ENCODE measurements around the gene CERK.
"Not testable (repeated sequence)": the region's sequence is repeated elsewhere in the genome, so short reads cannot be mapped to it uniquely, and the experiment has no call there.

Gene CERK

GRCh38 chr22:46737976-46738646 lies at the start of gene CERK:
Gene CERK, minus strand, starts transcription at chr22:46738252. Its CDS starts 104 bp downstream, at chr22:46738148.
- peak within 1 kb of the TSS; percentile 25 for H3K4me3 ChIP-seq (ENCODE audit: low read depth, low read length)
- no peak for DNase-seq (ENCODE audit: low read depth)
- no peak for TF ChIP-seq CTCF (IDR thresholded peaks at IDR 0.05; ENCODE audit: control insufficient read depth, extremely low read depth, insufficient read depth)

GRCh38 chr22:46783721-46784120 lies 45.7 kb upstream of the CERK start:
- H3K4me3 ChIP-seq (ENCODE audit: low read depth, low read length): no peak overlapping the region
- no peak for TF ChIP-seq CTCF (IDR thresholded peaks at IDR 0.05; ENCODE audit: control insufficient read depth, extremely low read depth, insufficient read depth)
- no peak for DNase-seq (ENCODE audit: low read depth)

GRCh38 chr22:46782200-46782599 lies 44.1 kb upstream of the CERK start:
- not testable (repeated sequence) for H3K4me3 ChIP-seq (ENCODE audit: low read depth, low read length); DNase-seq (ENCODE audit: low read depth)

- no peak overlapping the region for H3K4me3 ChIP-seq (ENCODE audit: low read depth, low read length)
- DNase-seq (ENCODE audit: low read depth): no peak
- no peak for TF ChIP-seq CTCF (IDR thresholded peaks at IDR 0.05; ENCODE audit: control insufficient read depth, extremely low read depth, insufficient read depth)
Observed at GRCh38 chr22:46781291-46781690, 43.2 kb upstream of the CERK start.

- H3K4me3 ChIP-seq (ENCODE audit: low read depth, low read length): no peak overlapping the region
- no peak for TF ChIP-seq CTCF (IDR thresholded peaks at IDR 0.05; ENCODE audit: control insufficient read depth, extremely low read depth, insufficient read depth)
- no peak for DNase-seq (ENCODE audit: low read depth)
Observed at GRCh38 chr22:46780453-46780852, 42.4 kb upstream of the CERK start.

GRCh38 chr22:46779651-46780050 lies 41.6 kb upstream of the CERK start:
- TF ChIP-seq CTCF (IDR thresholded peaks at IDR 0.05; ENCODE audit: control insufficient read depth, extremely low read depth, insufficient read depth): no peak
- no peak overlapping the region for H3K4me3 ChIP-seq (ENCODE audit: low read depth, low read length)
- DNase-seq (ENCODE audit: low read depth): no peak

GRCh38 chr22:46779023-46779422 lies 41.0 kb upstream of the CERK start:
- no peak overlapping the region for H3K4me3 ChIP-seq (ENCODE audit: low read depth, low read length)
- TF ChIP-seq CTCF (IDR thresholded peaks at IDR 0.05; ENCODE audit: control insufficient read depth, extremely low read depth, insufficient read depth): no peak
- no peak for DNase-seq (ENCODE audit: low read depth)

Measured in LNCaP clone FGC (cell line).